HepG2 (cell line): Measurements from ENCODE around the gene IL17F. TPM values are rescaled to one million over a fixed set of nuclear protein-coding genes. Genes with fewer than 3 reads are reported as not detected.

Source experiments
- ATAC-seq: fragments of 200-7000 bp; cut with Tn5 transposase; 3 replicates; pipeline ENCODE4 v1.9.1; 2020; ENCODE audit warnings: mild to moderate bottlenecking, moderate library complexity
- BruUV-seq: library from RNA; stranded (reverse); fragments of 400-500 nt; replicated peaks from 2 replicates; lab custom pipeline; 2021; lab: Mats Ljungman, UMichigan
- CTCF ChIA-PET: fragments of 300-600 bp; formaldehyde crosslinking; extraction: SDS; loops from one replicate; lab custom pipeline; 2021; ENCODE audit warnings: low total read pairs, inconsistent platforms, low intra/inter-chr PET ratio; lab: Yijun Ruan, JAX
- POLR2A ChIA-PET: fragments of 350-600 bp; sonication (Branson Sonifier 250); formaldehyde crosslinking; loops from one replicate; lab custom pipeline; 2020; ENCODE audit warnings: antibody characterized with exemption, inconsistent platforms; lab: Yijun Ruan, JAX
- DNase-seq: peaks from one replicate; pipeline ENCODE4 v3.0.0-alpha.2; 2015; ENCODE audit warnings: low spot score
- FAIRE-seq: peaks from 3 replicates; lab custom pipeline; 2011; peaks lifted over from hg19 to GRCh38; lab: Jason Lieb, UNC
- H2AFZ ChIP-seq: one replicate; pipeline ENCODE4 v1.6.1; 2011; ENCODE audit warnings: low read length, inconsistent platforms
- H3K27ac ChIP-seq: fragments of 300-600 bp; 3 replicates; pipeline ENCODE4 v1.8.0; 2011; ENCODE audit warnings: mixed run types, mild to moderate bottlenecking, mixed read lengths, low read length, inconsistent platforms; ENCODE audit not compliant: insufficient read depth; ENCODE audit errors: extremely low read length
- H3K27me3 ChIP-seq, 2 experiments: fragments of 200-600 bp in 1 of 2; 2 replicates in 1 of 2; 3 replicates in 1 of 2; pipeline versions ENCODE4 v1.6.0 to v1.8.0; 2011; ENCODE audit warnings: low read length in 2 of 2, mild to moderate bottlenecking in 2 of 2, moderate library complexity in 2 of 2, inconsistent platforms in 1 of 2; ENCODE audit not compliant: insufficient read depth in 2 of 2, control insufficient read depth in 1 of 2
- H3K36me3 ChIP-seq, 2 experiments: fragments of 200-600 bp in 1 of 2; replicated peaks in 1 of 2; 2 replicates in 1 of 2; 3 replicates in 1 of 2; pipeline versions ENCODE4 v1.5.1 to v1.8.0; 2011; ENCODE audit warnings: low read length in 2 of 2, inconsistent platforms in 1 of 2; ENCODE audit not compliant: insufficient read depth in 2 of 2, control insufficient read depth in 1 of 2
- H3K4me1 ChIP-seq: 2 replicates; pipeline ENCODE4 v1.5.1; 2012; ENCODE audit warnings: low read length, inconsistent platforms; ENCODE audit not compliant: insufficient read depth
- H3K4me2 ChIP-seq: 2 replicates; pipeline ENCODE4 v1.6.0; 2011; ENCODE audit warnings: low read depth, low read length, inconsistent platforms
- H3K4me3 ChIP-seq, 3 experiments: fragments of 200-600 bp in 1 of 3; sonication (generic), shearing (Covaris generic) in 1 of 3; replicated peaks in 1 of 3; 2 replicates each; pipeline ENCODE4 v1.5.1; 2011 to 2016; ENCODE audit warnings: low read length in 3 of 3, inconsistent platforms in 2 of 3, low read depth in 2 of 3, mild to moderate bottlenecking in 2 of 3, control low read depth in 1 of 3, mixed read lengths in 1 of 3; ENCODE audit not compliant: insufficient read depth in 1 of 3
- H3K79me2 ChIP-seq: one replicate; pipeline ENCODE4 v1.6.1; 2011; ENCODE audit warnings: low read length, inconsistent platforms; ENCODE audit not compliant: insufficient read depth
- H3K9ac ChIP-seq: 2 replicates; pipeline ENCODE4 v1.6.0; 2011; ENCODE audit warnings: mild to moderate bottlenecking, low read depth, low read length, inconsistent platforms; ENCODE audit not compliant: insufficient read depth
- H3K9me3 ChIP-seq: 2 replicates; pipeline ENCODE4 v1.5.1; 2012; ENCODE audit warnings: mild to moderate bottlenecking, low read length
- H4K20me1 ChIP-seq: 2 replicates; pipeline ENCODE4 v1.6.0; 2011; ENCODE audit warnings: inconsistent platforms, mild to moderate bottlenecking, low read length, moderate library complexity; ENCODE audit not compliant: insufficient read depth
- CHCHD3 ChIP-seq: sonication (generic); formaldehyde crosslinking; IDR thresholded peaks from 2 replicates; pipeline ENCODE4 v1.8.0; 2022; ENCODE audit warnings: mild to moderate bottlenecking, missing genetic modification reagents, moderate library complexity
- CREM ChIP-seq, 2 experiments: sonication (generic) in 1 of 2; formaldehyde crosslinking in 1 of 2; IDR thresholded peaks; 2 replicates each; pipeline versions ENCODE4 v1.4.0 to v1.6.1; 2016 to 2020; ENCODE audit warnings: antibody characterized with exemption in 1 of 2, mild to moderate bottlenecking in 1 of 2, missing genetic modification reagents in 1 of 2
- EHMT2 ChIP-seq: fragments of 200-600 bp; sonication (generic); IDR thresholded peaks from 2 replicates; pipeline ENCODE4 v1.7.0; 2017; ENCODE audit warnings: antibody characterized with exemption, low read depth, low read length, borderline replicate concordance
- GTF2F1 ChIP-seq: fragments of 150-350 bp; IDR thresholded peaks from 2 replicates; pipeline ENCODE4 v1.6.1; 2014; ENCODE audit warnings: low read length
- GTF3A ChIP-seq: sonication (generic); formaldehyde crosslinking; conservative IDR thresholded peaks from 2 replicates; pipeline ENCODE4 v1.4.0; 2020; ENCODE audit warnings: mild to moderate bottlenecking, missing genetic modification reagents
- HOXA9 ChIP-seq: sonication (generic); formaldehyde crosslinking; IDR thresholded peaks from 2 replicates; pipeline ENCODE4 v1.8.1; 2022; ENCODE audit warnings: missing genetic modification reagents, mild to moderate bottlenecking, moderate library complexity, borderline replicate concordance
- KDM4B ChIP-seq: sonication (generic); formaldehyde crosslinking; IDR thresholded peaks from 2 replicates; pipeline ENCODE4 v1.4.0; 2020; ENCODE audit warnings: missing genetic modification reagents
- MED13 ChIP-seq: sonication (generic); formaldehyde crosslinking; IDR thresholded peaks from 2 replicates; pipeline ENCODE4 v1.5.0; 2020; ENCODE audit warnings: missing genetic modification reagents
- PTBP1 ChIP-seq: fragments of 200-400 bp; formaldehyde crosslinking; IDR thresholded peaks from 2 replicates; pipeline ENCODE4 v1.6.1; 2018; ENCODE audit warnings: low read length, low read depth; ENCODE audit not compliant: poor library complexity, severe bottlenecking
- RAD51 ChIP-seq: fragments of 450-650 bp; IDR thresholded peaks from 2 replicates; pipeline ENCODE4 v1.6.1; 2016; ENCODE audit warnings: borderline replicate concordance
- SRY ChIP-seq: sonication (generic); formaldehyde crosslinking; IDR thresholded peaks from 2 replicates; pipeline ENCODE4 v1.8.0; 2022; ENCODE audit warnings: mild to moderate bottlenecking, missing genetic modification reagents
- ZNF136 ChIP-seq: sonication (generic); formaldehyde crosslinking; IDR thresholded peaks from 2 replicates; pipeline ENCODE4 v1.8.1; 2022; ENCODE audit warnings: low read depth, mild to moderate bottlenecking, moderate library complexity, missing genetic modification reagents
- ZNF160 ChIP-seq: sonication (generic); formaldehyde crosslinking; IDR thresholded peaks from 2 replicates; pipeline ENCODE4 v1.8.0; 2022; ENCODE audit warnings: mild to moderate bottlenecking, inconsistent platforms, missing genetic modification reagents
- ZNF225 ChIP-seq: sonication (generic); formaldehyde crosslinking; IDR thresholded peaks from 2 replicates; pipeline ENCODE4 v1.4.0; 2020; ENCODE audit warnings: mild to moderate bottlenecking, missing genetic modification reagents
- ZNF256 ChIP-seq: sonication (generic); formaldehyde crosslinking; conservative IDR thresholded peaks from 2 replicates; pipeline ENCODE4 v1.4.0; 2020; ENCODE audit warnings: missing genetic modification reagents
- ZNF451 ChIP-seq: sonication (generic); formaldehyde crosslinking; IDR thresholded peaks from 2 replicates; pipeline ENCODE4 v1.5.0; 2020; ENCODE audit warnings: mild to moderate bottlenecking, missing genetic modification reagents
- ZNF781 ChIP-seq: sonication (generic); formaldehyde crosslinking; IDR thresholded peaks from 2 replicates; pipeline ENCODE4 v1.5.1; 2020; ENCODE audit warnings: borderline replicate concordance, mild to moderate bottlenecking, missing genetic modification reagents; ENCODE audit errors: not compliant biosample characterization
- WGBS: methylation state at CpG from one replicate; pipeline ENCODE4 v1.1.6; 2017; ENCODE audit warnings: low lambda C conversion rate; 5-methylcytosine and 5-hydroxymethylcytosine counted together
- in situ Hi-C: cut with HindIII; loops from 2 replicates; pipeline ENCODE4 v1.10.0; 2017; ENCODE audit warnings: low pct_unique_long_range_greater_than_20kb; ENCODE audit not compliant: extremely low pct_ligation_motif_present
- intact Hi-C: fragments of 100-400 bp; cut with micrococcal nuclease; formaldehyde crosslinking; loops from one replicate; pipeline ENCODE4 v1.10.0; 2022; ENCODE audit not compliant: unreplicated experiment
- polyA plus RNA-seq, 8 experiments: library from polyadenylated mRNA; depleted of rRNA in 3 of 8; stranded (reverse) in 7 of 8; unstranded in 1 of 8; fragments of >200 nt; fragmentation: Illumina TruSeq in 4 of 8; extraction: Trizol in 4 of 8; gene quantifications; 2 replicates each; pipeline versions ENCODE4 v1.2.1 to v1.2.3, GENCODE V29; 2011 to 2016; ENCODE audit warnings: low read depth in 4 of 8, missing spikeins in 1 of 8, mixed read lengths in 1 of 8; ENCODE audit not compliant: insufficient read depth in 1 of 8
- total RNA-seq, 5 experiments: library from RNA; depleted of rRNA; stranded (reverse); fragments of >200 nt; fragmentation: Illumina TruSeq; extraction: Trizol; gene quantifications; 2 replicates each; pipeline ENCODE4 v1.2.3, GENCODE V29; 2016; ENCODE audit warnings: low read depth in 1 of 5
- TF ChIP-seq, protein P1 (sequence below): sonication (generic); formaldehyde crosslinking; IDR thresholded peaks from 2 replicates; pipeline ENCODE4 v1.5.0; 2020; ENCODE audit warnings: mild to moderate bottlenecking, missing genetic modification reagents, borderline replicate concordance
- TF ChIP-seq, protein P2 (sequence below): sonication (generic); formaldehyde crosslinking; IDR thresholded peaks from 2 replicates; pipeline ENCODE4 v1.4.0; 2020; ENCODE audit warnings: missing genetic modification reagents

The IL17F gene
- total and polyA plus RNA-seq, 2 of the 13 experiments (the other 11 are each of a cell fraction or from before 2014, with no cell fraction given): not detected

DNA sequence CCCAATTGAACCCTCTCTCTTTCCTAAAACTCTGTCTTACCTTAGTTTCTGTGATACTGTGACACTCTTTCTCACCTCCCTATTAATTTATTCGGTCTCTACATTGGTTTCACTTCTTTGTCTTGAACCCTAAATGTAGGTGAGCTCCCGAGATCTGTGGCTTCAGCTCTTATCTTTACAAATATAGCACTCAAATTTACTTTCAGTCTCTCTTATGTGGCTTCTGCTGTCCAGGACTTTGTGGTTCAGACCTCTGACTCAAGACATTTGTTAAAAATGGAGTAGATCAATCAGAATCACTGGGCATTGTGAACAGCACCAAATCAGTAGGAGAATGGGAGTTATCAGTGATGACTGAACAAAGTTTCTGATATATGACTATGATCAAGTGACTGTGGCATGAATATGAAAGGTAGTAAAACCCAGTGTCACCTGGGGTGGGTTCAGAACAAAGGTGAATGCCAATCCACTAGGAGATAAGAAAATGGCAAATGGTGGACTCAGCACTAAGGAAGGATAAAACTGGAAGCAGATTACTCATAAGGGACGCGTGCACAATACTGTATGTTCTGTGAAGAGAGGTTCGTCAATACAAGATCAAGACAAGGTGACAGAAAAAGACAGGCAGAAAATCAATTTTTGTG, 27.2 kb downstream of the IL17F start:
- Histone ChIP-seq H4K20me1 (no peaks in the 10 kb centered on the region), H3K9ac (no peak overlapping the region), H3K27ac (no peak overlapping the region), H2AFZ (no peak overlapping the region), H3K4me3 (no peak overlapping the region), H3K4me2 (no peak overlapping the region), H3K79me2 (no peaks in the 10 kb centered on the region), H3K36me3 (no peaks in the 10 kb centered on the region), H3K4me1 (peaks cover 17% of the 10 kb centered on the region), H3K27me3 (peaks cover 0 to 7% of the 10 kb centered on the region in 2 experiments; a peak in 1 of 5 replicates), H3K9me3 (no peaks in the 10 kb centered on the region)
- FAIRE-seq (no peak), ATAC-seq (no peak), DNase-seq (no peak)
- in situ Hi-C loops (no loop called here), intact Hi-C loops (no loop called here)
- POLR2A ChIA-PET: no interaction called here
- BruUV-seq: no TSS peak
- CTCF ChIA-PET: no interaction called here
- TF ChIP-seq CREM (IDR thresholded peaks at IDR 0.05): no peak
- TF ChIP-seq CREM (CRISPR knock-in tag; IDR thresholded peaks at IDR 0.05): no peak
- no peak for TF ChIP-seq GTF2F1
- no peak for TF ChIP-seq RAD51
- TF ChIP-seq EHMT2: no peak
- TF ChIP-seq HOXA9 (CRISPR knock-in tag): no peak
- no peak for TF ChIP-seq ZNF136 (CRISPR knock-in tag)
- TF ChIP-seq, protein P1, sequence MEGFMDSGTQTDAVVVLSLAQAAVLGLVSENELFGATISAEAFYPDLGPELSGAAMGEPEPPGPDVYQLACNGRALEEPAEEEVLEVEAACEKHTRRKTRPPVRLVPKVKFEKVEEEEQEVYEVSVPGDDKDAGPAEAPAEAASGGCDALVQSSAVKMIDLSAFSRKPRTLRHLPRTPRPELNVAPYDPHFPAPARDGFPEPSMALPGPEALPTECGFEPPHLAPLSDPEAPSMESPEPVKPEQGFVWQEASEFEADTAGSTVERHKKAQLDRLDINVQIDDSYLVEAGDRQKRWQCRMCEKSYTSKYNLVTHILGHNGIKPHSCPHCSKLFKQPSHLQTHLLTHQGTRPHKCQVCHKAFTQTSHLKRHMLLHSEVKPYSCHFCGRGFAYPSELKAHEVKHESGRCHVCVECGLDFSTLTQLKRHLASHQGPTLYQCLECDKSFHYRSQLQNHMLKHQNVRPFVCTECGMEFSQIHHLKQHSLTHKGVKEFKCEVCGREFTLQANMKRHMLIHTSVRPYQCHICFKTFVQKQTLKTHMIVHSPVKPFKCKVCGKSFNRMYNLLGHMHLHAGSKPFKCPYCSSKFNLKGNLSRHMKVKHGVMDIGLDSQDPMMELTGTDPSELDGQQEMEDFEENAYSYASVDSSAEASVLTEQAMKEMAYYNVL (CRISPR knock-in tag): no peak
- TF ChIP-seq ZNF781 (CRISPR knock-in tag): no peak
- no peak for TF ChIP-seq MED13 (CRISPR knock-in tag)
- TF ChIP-seq ZNF256: no peak
- TF ChIP-seq SRY: no peak
- no peak for TF ChIP-seq ZNF160 (CRISPR knock-in tag)
- TF ChIP-seq ZNF451 (CRISPR knock-in tag): no peak
- no peak for TF ChIP-seq PTBP1
- TF ChIP-seq, protein P2, sequence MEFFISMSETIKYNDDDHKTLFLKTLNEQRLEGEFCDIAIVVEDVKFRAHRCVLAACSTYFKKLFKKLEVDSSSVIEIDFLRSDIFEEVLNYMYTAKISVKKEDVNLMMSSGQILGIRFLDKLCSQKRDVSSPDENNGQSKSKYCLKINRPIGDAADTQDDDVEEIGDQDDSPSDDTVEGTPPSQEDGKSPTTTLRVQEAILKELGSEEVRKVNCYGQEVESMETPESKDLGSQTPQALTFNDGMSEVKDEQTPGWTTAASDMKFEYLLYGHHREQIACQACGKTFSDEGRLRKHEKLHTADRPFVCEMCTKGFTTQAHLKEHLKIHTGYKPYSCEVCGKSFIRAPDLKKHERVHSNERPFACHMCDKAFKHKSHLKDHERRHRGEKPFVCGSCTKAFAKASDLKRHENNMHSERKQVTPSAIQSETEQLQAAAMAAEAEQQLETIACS: no peak
- TF ChIP-seq ZNF225 (CRISPR knock-in tag): no peak
- TF ChIP-seq KDM4B (CRISPR knock-in tag): no peak
- TF ChIP-seq CHCHD3 (CRISPR knock-in tag): no peak
- no peak for TF ChIP-seq GTF3A (CRISPR knock-in tag)
- WGBS: 45% methylated on average over 5 of the region's 5 CpGs
